ENCODE data around the gene NES. TPM values are rescaled to one million over a fixed set of nuclear protein-coding genes. Genes with fewer than 3 reads are reported as not detected.

The NES gene
- total RNA-seq, 2 experiments from 2014 or later: not detected

- CTCF ChIA-PET: interaction anchor here (1.2 to 13.0 kb wide), 10 partner anchors 11 to 93 kb away, joined by 3 to 271 read pairs (median 10); partner anchors contain the start of genes ISG20L2 and METTL25B
Observed at GRCh38 chr1:156704930-156705320, 27.7 kb upstream of the NES start.

GRCh38 chr1:156704166-156704711, 27.0 kb upstream of the NES start:
- H3K4me3 Mint-ChIP-seq: no peak overlapping the region
- DNase-seq (no peak), ATAC-seq (no peak)
- peaks cover 26% of the 10 kb centered on the region for H3K27me3 Mint-ChIP-seq
- CTCF ChIA-PET: interaction anchor here (0.7 to 13.0 kb wide), 6 partner anchors 12 to 44 kb away, joined by 3 to 271 read pairs (median 25); partner anchors contain the start of genes ISG20L2 and METTL25B
- no peaks in the 10 kb centered on the region for H3K36me3 Mint-ChIP-seq (ENCODE audit: low read depth)
- POLR2A ChIA-PET: interaction anchor here (0.6 to 2.5 kb wide), 3 partner anchors 10 to 13 kb away, joined by 3 to 12 read pairs (median 7); no protein-coding TSS in a partner anchor
- no peaks in the 10 kb centered on the region for H3K9me3 Mint-ChIP-seq
- no peak overlapping the region for H3K27ac Mint-ChIP-seq
- no peak for TF ChIP-seq CTCF (IDR thresholded peaks at IDR 0.05)
- peaks cover 37% of the 10 kb centered on the region for H3K4me1 Mint-ChIP-seq (ENCODE audit: low read depth)
- intact Hi-C loops (cut with micrococcal nuclease): no loop called here

More at GRCh38 chr1:156704930-156705320, 27.7 kb upstream of the NES start:
- intact Hi-C loops (cut with micrococcal nuclease): no loop called here
- peaks cover 22% of the 10 kb centered on the region for H3K27me3 Mint-ChIP-seq
- H3K36me3 Mint-ChIP-seq (ENCODE audit: low read depth): no peaks in the 10 kb centered on the region
- ATAC-seq: peak; percentile 25
- TF ChIP-seq CTCF (IDR thresholded peaks at IDR 0.05): no peak
- H3K4me1 Mint-ChIP-seq (ENCODE audit: low read depth): peaks cover 37% of the 10 kb centered on the region
- H3K9me3 Mint-ChIP-seq: no peaks in the 10 kb centered on the region
- DNase-seq: peak; percentile 74
- H3K27ac Mint-ChIP-seq: no peak overlapping the region
- POLR2A ChIA-PET: interaction anchor here (1.0 to 2.5 kb wide), 3 partner anchors 10 to 85 kb away, joined by 3 to 12 read pairs (median 7); no protein-coding TSS in a partner anchor
- H3K4me3 Mint-ChIP-seq: peak overlapping the region; percentile 75

- Mint-ChIP-seq H3K27ac (no peak overlapping the region), H3K27me3 (peaks cover 26% of the 10 kb centered on the region), H3K9me3 (no peaks in the 10 kb centered on the region), H3K4me3 (no peak overlapping the region), H3K4me1 (ENCODE audit: low read depth) (peaks cover 37% of the 10 kb centered on the region), H3K36me3 (ENCODE audit: low read depth) (no peaks in the 10 kb centered on the region)
- ATAC-seq (no peak), DNase-seq (no peak)
- TF ChIP-seq CTCF (IDR thresholded peaks at IDR 0.05): no peak
- ChIA-PET POLR2A (interaction anchor here (0.6 kb wide), 1 partner anchor 12 kb away, joined by 3 read pairs; no protein-coding TSS in a partner anchor), CTCF (interaction anchor here (0.7 to 13.0 kb wide), 4 partner anchors 12 to 44 kb away, joined by 3 to 271 read pairs (median 56); partner anchors contain the start of genes ISG20L2 and METTL25B)
- intact Hi-C loops (cut with micrococcal nuclease): no loop called here
Observed at GRCh38 chr1:156703741-156704140, 26.5 kb upstream of the NES start.

GRCh38 chr1:156703336-156703735, 26.1 kb upstream of the NES start:
- H3K9me3 Mint-ChIP-seq: no peaks in the 10 kb centered on the region

More at GRCh38 chr1:156703336-156703735, 26.1 kb upstream of the NES start:
- POLR2A ChIA-PET: interaction anchor here (0.6 to 2.1 kb wide), 3 partner anchors 12 to 26 kb away, joined by 3 to 8 read pairs (median 3); no protein-coding TSS in a partner anchor
- H3K4me1 Mint-ChIP-seq (ENCODE audit: low read depth): peaks cover 37% of the 10 kb centered on the region
- TF ChIP-seq CTCF (IDR thresholded peaks at IDR 0.05): no peak
- intact Hi-C loops (cut with micrococcal nuclease): no loop called here
- no peak overlapping the region for H3K27ac Mint-ChIP-seq
- peaks cover 26% of the 10 kb centered on the region for H3K27me3 Mint-ChIP-seq
- no peak for ATAC-seq
- CTCF ChIA-PET: interaction anchor here (0.7 to 13.0 kb wide), 3 partner anchors 12 to 43 kb away, joined by 4 to 271 read pairs (median 108); partner anchors contain the start of genes ISG20L2 and METTL25B
- no peak for DNase-seq
- H3K4me3 Mint-ChIP-seq: no peak overlapping the region
- no peaks in the 10 kb centered on the region for H3K36me3 Mint-ChIP-seq (ENCODE audit: low read depth)
